ENCODE results near the gene PROC. TPM values are rescaled to one million over a fixed set of nuclear protein-coding genes. Genes with fewer than 3 reads are reported as not detected.

The PROC gene
- total and polyA plus RNA-seq, 9 of the 15 experiments (the other 6 are each of a cell fraction or from before 2014, with no cell fraction given) = not detected

DNA sequence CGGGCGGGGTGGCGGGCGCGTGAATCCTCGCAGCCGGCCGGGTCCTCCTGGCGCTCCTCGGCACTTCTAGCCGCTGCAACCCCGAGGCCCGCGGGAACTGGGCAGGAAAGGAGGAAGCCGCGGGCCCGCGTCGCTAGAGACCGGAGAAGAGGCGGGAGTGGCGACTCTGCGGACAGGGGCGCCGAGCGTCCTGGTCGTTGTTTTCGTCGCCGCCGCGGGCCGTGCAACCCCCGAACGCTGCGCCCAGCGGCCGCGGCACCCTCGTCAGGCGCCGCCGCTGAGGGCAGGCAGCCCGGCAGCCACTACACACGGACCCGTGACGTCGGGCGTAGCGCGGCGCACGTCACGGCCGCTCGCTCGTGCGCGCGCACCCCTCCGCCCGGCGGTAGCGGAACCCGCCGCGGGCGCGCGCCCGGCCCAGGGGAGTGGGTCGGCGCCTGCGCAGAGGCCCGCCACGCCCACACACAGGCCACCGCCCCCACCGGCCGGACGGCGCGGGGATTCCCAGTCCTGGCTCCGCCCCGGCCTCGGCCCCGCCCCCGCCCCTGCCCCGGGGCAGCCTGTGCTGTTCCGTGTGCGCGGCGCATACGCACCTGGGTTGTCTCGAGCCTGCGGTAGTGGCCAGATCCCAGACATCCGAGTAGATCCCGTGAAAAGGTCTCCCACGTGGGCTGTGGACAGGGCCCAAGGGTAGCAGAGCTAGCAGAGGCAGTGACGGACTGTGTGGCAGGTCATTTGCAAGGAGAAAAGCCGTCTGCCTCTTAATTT lies 30.4 kb upstream of the PROC start, which contains the start of gene MAP3K2 (continued):
- 0 out of 2 replicates have a peak, but pooled peaks have one; percentile 10 for TF ChIP-seq JUND (IDR thresholded peaks at IDR 0.05; ENCODE audit: borderline replicate concordance, low read depth, low read length)
- TF ChIP-seq JUND (tag; IDR thresholded peaks at IDR 0.05; ENCODE audit: borderline replicate concordance, low read depth, low read length) = no peak
- TF ChIP-seq ZNF124 (CRISPR knock-in tag; IDR thresholded peaks at IDR 0.05) = no peak
- TF ChIP-seq PHB (CRISPR knock-in tag; IDR thresholded peaks at IDR 0.05) = peak; percentile 46; the same call in 1 of the 2 replicates
- TF ChIP-seq RBM22 (IDR thresholded peaks at IDR 0.05; ENCODE audit: low read depth, low read length, poor library complexity, severe bottlenecking) = no peak
- 0 out of 2 replicates have a peak, but pooled peaks have one; percentile 23 for TF ChIP-seq KDM2B (CRISPR knock-in tag; IDR thresholded peaks at IDR 0.05)
- TF ChIP-seq, protein P1, sequence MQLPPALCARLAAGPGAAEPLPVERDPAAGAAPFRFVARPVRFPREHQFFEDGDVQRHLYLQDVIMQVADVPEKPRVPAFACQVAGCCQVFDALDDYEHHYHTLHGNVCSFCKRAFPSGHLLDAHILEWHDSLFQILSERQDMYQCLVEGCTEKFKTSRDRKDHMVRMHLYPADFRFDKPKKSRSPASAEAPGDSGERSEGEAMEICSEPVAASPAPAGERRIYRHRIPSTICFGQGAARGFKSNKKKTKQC (CRISPR knock-in tag; IDR thresholded peaks at IDR 0.05) = 0 out of 2 replicates have a peak, but pooled peaks have one; percentile 13
- TF ChIP-seq, protein P2, sequence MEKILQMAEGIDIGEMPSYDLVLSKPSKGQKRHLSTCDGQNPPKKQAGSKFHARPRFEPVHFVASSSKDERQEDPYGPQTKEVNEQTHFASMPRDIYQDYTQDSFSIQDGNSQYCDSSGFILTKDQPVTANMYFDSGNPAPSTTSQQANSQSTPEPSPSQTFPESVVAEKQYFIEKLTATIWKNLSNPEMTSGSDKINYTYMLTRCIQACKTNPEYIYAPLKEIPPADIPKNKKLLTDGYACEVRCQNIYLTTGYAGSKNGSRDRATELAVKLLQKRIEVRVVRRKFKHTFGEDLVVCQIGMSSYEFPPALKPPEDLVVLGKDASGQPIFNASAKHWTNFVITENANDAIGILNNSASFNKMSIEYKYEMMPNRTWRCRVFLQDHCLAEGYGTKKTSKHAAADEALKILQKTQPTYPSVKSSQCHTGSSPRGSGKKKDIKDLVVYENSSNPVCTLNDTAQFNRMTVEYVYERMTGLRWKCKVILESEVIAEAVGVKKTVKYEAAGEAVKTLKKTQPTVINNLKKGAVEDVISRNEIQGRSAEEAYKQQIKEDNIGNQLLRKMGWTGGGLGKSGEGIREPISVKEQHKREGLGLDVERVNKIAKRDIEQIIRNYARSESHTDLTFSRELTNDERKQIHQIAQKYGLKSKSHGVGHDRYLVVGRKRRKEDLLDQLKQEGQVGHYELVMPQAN (IDR thresholded peaks at IDR 0.05; ENCODE audit: borderline replicate concordance) = peak; percentile 38; the same call in 1 of the 2 replicates
- TF ChIP-seq, protein P3, sequence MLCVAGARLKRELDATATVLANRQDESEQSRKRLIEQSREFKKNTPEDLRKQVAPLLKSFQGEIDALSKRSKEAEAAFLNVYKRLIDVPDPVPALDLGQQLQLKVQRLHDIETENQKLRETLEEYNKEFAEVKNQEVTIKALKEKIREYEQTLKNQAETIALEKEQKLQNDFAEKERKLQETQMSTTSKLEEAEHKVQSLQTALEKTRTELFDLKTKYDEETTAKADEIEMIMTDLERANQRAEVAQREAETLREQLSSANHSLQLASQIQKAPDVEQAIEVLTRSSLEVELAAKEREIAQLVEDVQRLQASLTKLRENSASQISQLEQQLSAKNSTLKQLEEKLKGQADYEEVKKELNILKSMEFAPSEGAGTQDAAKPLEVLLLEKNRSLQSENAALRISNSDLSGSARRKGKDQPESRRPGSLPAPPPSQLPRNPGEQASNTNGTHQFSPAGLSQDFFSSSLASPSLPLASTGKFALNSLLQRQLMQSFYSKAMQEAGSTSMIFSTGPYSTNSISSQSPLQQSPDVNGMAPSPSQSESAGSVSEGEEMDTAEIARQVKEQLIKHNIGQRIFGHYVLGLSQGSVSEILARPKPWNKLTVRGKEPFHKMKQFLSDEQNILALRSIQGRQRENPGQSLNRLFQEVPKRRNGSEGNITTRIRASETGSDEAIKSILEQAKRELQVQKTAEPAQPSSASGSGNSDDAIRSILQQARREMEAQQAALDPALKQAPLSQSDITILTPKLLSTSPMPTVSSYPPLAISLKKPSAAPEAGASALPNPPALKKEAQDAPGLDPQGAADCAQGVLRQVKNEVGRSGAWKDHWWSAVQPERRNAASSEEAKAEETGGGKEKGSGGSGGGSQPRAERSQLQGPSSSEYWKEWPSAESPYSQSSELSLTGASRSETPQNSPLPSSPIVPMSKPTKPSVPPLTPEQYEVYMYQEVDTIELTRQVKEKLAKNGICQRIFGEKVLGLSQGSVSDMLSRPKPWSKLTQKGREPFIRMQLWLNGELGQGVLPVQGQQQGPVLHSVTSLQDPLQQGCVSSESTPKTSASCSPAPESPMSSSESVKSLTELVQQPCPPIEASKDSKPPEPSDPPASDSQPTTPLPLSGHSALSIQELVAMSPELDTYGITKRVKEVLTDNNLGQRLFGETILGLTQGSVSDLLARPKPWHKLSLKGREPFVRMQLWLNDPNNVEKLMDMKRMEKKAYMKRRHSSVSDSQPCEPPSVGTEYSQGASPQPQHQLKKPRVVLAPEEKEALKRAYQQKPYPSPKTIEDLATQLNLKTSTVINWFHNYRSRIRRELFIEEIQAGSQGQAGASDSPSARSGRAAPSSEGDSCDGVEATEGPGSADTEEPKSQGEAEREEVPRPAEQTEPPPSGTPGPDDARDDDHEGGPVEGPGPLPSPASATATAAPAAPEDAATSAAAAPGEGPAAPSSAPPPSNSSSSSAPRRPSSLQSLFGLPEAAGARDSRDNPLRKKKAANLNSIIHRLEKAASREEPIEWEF (CRISPR knock-in tag; IDR thresholded peaks at IDR 0.05) = no peak
- TF ChIP-seq BRD4 (IDR thresholded peaks at IDR 0.05) = 0 out of 2 replicates have a peak, but pooled peaks have one; percentile 10
- TF ChIP-seq JUNB (CRISPR knock-in tag; conservative IDR thresholded peaks at IDR 0.05) = no peak
- TF ChIP-seq MEIS2 (IDR thresholded peaks at IDR 0.05; ENCODE audit: partially characterized antibody) = peak; percentile 61
- peak; percentile 20; the same call in 1 of the 2 replicates for TF ChIP-seq RNF2 (IDR thresholded peaks at IDR 0.05)
- no peak for TF ChIP-seq RBM25 (IDR thresholded peaks at IDR 0.05; ENCODE audit: low read depth, low read length, severe bottlenecking)
- TF ChIP-seq SETDB1 (IDR thresholded peaks at IDR 0.05; ENCODE audit: low read length) = no peak
- TF ChIP-seq ZFPM2 (CRISPR knock-in tag; IDR thresholded peaks at IDR 0.05) = no peak
- peak; percentile 78 for TF ChIP-seq POLR2AphosphoS5 (IDR thresholded peaks at IDR 0.05; ENCODE audit: control insufficient read depth, insufficient read depth, low read depth, low read length)
- TF ChIP-seq EP300 (IDR thresholded peaks at IDR 0.05; ENCODE audit: low read length) = peak; percentile 13; the same call in 1 of the 2 replicates
- no peak for TF ChIP-seq HMG20B (CRISPR knock-in tag; IDR thresholded peaks at IDR 0.05)
- TF ChIP-seq ETS2 (tag; IDR thresholded peaks at IDR 0.05; ENCODE audit: borderline replicate concordance, poor library complexity, severe bottlenecking) = no peak
- 0 out of 2 replicates have a peak, but pooled peaks have one; percentile 14 for TF ChIP-seq BCOR (IDR thresholded peaks at IDR 0.05)
- no peak for TF ChIP-seq ZNF143 (CRISPR knock-in tag; IDR thresholded peaks at IDR 0.05)
